GM21515 (cell line): ENCODE measurements around the gene ZDHHC19.
"Not testable (repeated sequence)": the region's sequence is repeated elsewhere in the genome, so short reads cannot be mapped to it uniquely, and the experiment has no call there.

ENCODE experiments used
- ATAC-seq: cut with Tn5 transposase; IDR thresholded peaks from one replicate; pipeline ENCODE4 v1.9.1; 2021; ENCODE audit not compliant: unreplicated experiment

ZDHHC19 gene

GRCh38 chr3:196203846-196204245 is 7.4 kb downstream of the ZDHHC19 start:
- ATAC-seq = no peak

- ATAC-seq = no peak
These were observed 8.7 kb downstream of the ZDHHC19 start for GRCh38 chr3:196202516-196202970.

- ATAC-seq = no peak
These were observed 12.1 kb downstream of the ZDHHC19 start for GRCh38 chr3:196198771-196199753.

- no peak for ATAC-seq
These were observed 13.0 kb downstream of the ZDHHC19 start for GRCh38 chr3:196198081-196198675.

GRCh38 chr3:196197524-196197923 is 13.7 kb downstream of the ZDHHC19 start:
- ATAC-seq = no peak

GRCh38 chr3:196195664-196196265 is 15.4 kb downstream of the ZDHHC19 start:
- no peak for ATAC-seq

GRCh38 chr3:196194542-196194915 is 16.7 kb downstream of the ZDHHC19 start:
- ATAC-seq = no peak

GRCh38 chr3:196193736-196194541 is 17.3 kb downstream of the ZDHHC19 start:
- ATAC-seq = no peak

- ATAC-seq = no peak
These were observed 18.0 kb downstream of the ZDHHC19 start for GRCh38 chr3:196193133-196193735.

GRCh38 chr3:196192524-196193051 is 18.6 kb downstream of the ZDHHC19 start:
- ATAC-seq = peak; percentile 26

GRCh38 chr3:196192036-196192523 is 19.1 kb downstream of the ZDHHC19 start:
- ATAC-seq = peak; percentile 37

GRCh38 chr3:196189566-196190347 is 21.4 kb downstream of the ZDHHC19 start:
- no peak for ATAC-seq

- ATAC-seq = peak; percentile 48
These were observed 24.3 kb downstream of the ZDHHC19 start for GRCh38 chr3:196186651-196187573.

GRCh38 chr3:196184881-196185280 is 26.3 kb downstream of the ZDHHC19 start:
- ATAC-seq = no peak

- not testable (repeated sequence) for ATAC-seq
These were observed 27.1 kb downstream of the ZDHHC19 start for GRCh38 chr3:196184169-196184432.

GRCh38 chr3:196181127-196181546 is 30.1 kb downstream of the ZDHHC19 start:
- ATAC-seq = no peak

GRCh38 chr3:196180346-196180745 is 30.9 kb downstream of the ZDHHC19 start:
- no peak for ATAC-seq
